ENCODE results near the gene FOXD2.

- TF ChIP-seq CTCF (IDR thresholded peaks at IDR 0.05) = no peak
- no peak for TF ChIP-seq POLR2A (IDR thresholded peaks at IDR 0.05; ENCODE audit: low read depth)
- TF ChIP-seq EP300 (IDR thresholded peaks at IDR 0.05) = no peak
- TF ChIP-seq POLR2AphosphoS5 (IDR thresholded peaks at IDR 0.05) = no peak
Observed at GRCh38 chr1:47452426-47452825, 14.6 kb downstream of the FOXD2 start.

All from esophagus muscularis mucosa (tissue), 4 donors.